GM15510 (cell line): ENCODE measurements around the gene BICRAL.

ENCODE experiments used
- POLR2A ChIP-seq: IDR thresholded peaks from 3 replicates; pipeline ENCODE4 v1.6.1; 2011; ENCODE audit warnings: borderline replicate concordance; ENCODE audit not compliant: insufficient read length; ENCODE audit errors: extremely low read depth

BICRAL gene

GRCh38 chr6:42813074-42813645 lies 31.3 kb downstream of the BICRAL start:
- no peak for TF ChIP-seq POLR2A

- TF ChIP-seq POLR2A = no peak
Measured at GRCh38 chr6:42813906-42814444, 32.1 kb downstream of the BICRAL start.

- TF ChIP-seq POLR2A = no peak
Measured at GRCh38 chr6:42817907-42818306, 36.1 kb downstream of the BICRAL start.

GRCh38 chr6:42818416-42818815 lies 36.6 kb downstream of the BICRAL start:
- no peak for TF ChIP-seq POLR2A

- TF ChIP-seq POLR2A = no peak
Measured at GRCh38 chr6:42818878-42819277, 37.0 kb downstream of the BICRAL start.

GRCh38 chr6:42819803-42820511 lies 38.1 kb downstream of the BICRAL start:
- no peak for TF ChIP-seq POLR2A

- TF ChIP-seq POLR2A = no peak
Measured at GRCh38 chr6:42820512-42821340, 38.9 kb downstream of the BICRAL start.

- TF ChIP-seq POLR2A = no peak
Measured at GRCh38 chr6:42821341-42821668, 39.5 kb downstream of the BICRAL start.

- no peak for TF ChIP-seq POLR2A
Measured at GRCh38 chr6:42821846-42822245, 40.0 kb downstream of the BICRAL start.

GRCh38 chr6:42829561-42830092 lies 47.8 kb downstream of the BICRAL start:
- TF ChIP-seq POLR2A = no peak

- no peak for TF ChIP-seq POLR2A
Measured at GRCh38 chr6:42831237-42831636, 49.4 kb downstream of the BICRAL start.

- TF ChIP-seq POLR2A = no peak
Measured at GRCh38 chr6:42834056-42834455, 52.2 kb downstream of the BICRAL start.

GRCh38 chr6:42841844-42842584 lies 60.2 kb downstream of the BICRAL start:
- TF ChIP-seq POLR2A = no peak

- TF ChIP-seq POLR2A = no peak
Measured at GRCh38 chr6:42845327-42845694, 63.5 kb downstream of the BICRAL start.
